ENCODE data around the gene WNT9B.

WNT9B gene

DNA sequence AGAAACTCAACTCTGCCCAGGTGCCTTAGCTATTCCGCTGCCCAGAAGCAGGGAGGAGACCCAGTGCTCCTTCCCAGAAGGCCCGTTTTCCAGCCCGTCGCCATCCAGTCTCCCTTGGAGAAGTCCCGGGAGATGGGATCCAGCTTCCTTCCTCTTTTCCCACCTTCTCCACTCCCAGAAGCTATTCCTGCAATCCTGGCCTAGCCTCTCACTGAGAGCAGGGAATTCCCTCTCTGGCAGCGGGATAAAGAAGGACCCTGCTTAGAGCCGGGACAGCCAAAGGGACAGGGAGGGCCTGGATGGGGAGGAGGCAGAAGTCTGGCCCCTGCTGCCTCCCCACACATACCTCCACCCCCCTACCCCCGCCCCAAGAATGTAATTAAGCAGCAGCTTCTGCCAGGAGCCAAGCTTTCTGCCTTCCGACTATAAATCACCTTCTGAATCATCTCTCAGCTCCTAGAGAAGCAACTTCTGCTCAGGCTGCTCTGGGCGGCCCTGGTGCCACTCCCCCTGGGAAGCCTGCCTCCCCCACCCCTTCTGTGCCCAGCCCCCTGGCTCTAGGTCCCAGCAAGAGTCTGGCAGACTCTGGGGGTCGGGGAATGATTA, 39.3 kb upstream of the WNT9B start:
- no peak for TF ChIP-seq CTCF (IDR thresholded peaks at IDR 0.05; ENCODE audit: insufficient read depth, missing control alignments)
- no peak for FAIRE-seq
- no peak for DNase-seq (ENCODE audit: insufficient read length, low spot score)

DNA sequence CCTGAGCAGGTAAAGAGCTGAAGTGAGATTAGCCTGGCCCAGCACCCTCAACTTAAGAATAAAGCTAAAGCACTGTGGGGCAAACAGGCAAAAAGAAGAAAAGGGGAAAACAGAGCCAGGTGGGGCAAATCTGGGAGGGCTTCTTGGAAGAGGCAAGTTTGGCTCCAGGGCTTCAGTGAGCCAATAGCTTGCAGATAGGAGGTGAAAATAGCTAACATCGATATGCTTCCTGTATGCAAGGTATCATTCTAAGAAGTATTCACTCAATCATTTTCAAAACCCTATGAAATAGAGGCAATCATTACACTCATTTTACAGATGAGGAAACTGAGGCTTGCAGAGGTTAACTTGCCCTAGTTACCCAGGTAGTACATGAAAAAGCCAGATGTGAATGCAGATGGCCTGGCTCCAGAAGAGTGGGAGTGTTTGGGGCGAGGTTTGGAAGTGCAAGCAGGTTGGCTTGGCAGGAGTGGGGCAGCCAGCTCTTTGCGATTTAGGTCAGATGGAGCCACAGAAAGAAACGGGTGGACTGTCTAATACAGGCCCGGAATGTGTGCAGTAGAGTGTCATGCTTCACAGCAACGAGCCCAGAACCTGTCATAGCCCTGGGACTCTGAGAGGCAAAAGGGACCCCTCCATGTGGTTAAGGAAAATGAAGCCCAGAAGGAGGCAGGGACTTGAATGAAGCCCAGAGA, 38.6 kb upstream of the WNT9B start:
- FAIRE-seq (no peak), DNase-seq (ENCODE audit: insufficient read length, low spot score) (no peak)
- TF ChIP-seq CTCF (IDR thresholded peaks at IDR 0.05; ENCODE audit: insufficient read depth, missing control alignments): no peak

GRCh38 chr17:46813920-46814319, 37.5 kb upstream of the WNT9B start:
- FAIRE-seq (no peak), DNase-seq (ENCODE audit: insufficient read length, low spot score) (no peak)
- TF ChIP-seq CTCF (IDR thresholded peaks at IDR 0.05; ENCODE audit: insufficient read depth, missing control alignments): no peak

DNA sequence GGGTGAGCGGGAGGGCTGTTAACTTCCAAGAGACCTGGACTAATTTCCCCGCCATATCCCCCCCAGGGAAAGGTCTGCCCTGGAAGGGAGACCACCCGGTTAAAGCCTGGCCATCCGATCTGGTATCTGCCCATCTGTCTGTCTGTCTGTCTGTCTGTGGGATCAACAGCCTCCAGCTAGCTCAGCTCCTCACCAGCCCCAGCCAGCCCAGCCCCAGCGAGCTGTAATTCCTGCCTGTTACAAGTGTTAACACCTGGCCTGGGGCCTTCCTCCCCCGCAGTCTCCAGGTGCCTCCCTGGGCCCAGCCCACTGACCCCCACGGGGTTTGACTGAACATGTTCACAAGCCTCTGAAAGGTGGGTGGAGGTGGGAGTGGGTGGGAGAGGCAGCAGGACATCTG, 36.9 kb upstream of the WNT9B start:
- FAIRE-seq: no peak
- TF ChIP-seq CTCF (IDR thresholded peaks at IDR 0.05; ENCODE audit: insufficient read depth, missing control alignments): no peak
- DNase-seq (ENCODE audit: insufficient read length, low spot score): no peak

DNA sequence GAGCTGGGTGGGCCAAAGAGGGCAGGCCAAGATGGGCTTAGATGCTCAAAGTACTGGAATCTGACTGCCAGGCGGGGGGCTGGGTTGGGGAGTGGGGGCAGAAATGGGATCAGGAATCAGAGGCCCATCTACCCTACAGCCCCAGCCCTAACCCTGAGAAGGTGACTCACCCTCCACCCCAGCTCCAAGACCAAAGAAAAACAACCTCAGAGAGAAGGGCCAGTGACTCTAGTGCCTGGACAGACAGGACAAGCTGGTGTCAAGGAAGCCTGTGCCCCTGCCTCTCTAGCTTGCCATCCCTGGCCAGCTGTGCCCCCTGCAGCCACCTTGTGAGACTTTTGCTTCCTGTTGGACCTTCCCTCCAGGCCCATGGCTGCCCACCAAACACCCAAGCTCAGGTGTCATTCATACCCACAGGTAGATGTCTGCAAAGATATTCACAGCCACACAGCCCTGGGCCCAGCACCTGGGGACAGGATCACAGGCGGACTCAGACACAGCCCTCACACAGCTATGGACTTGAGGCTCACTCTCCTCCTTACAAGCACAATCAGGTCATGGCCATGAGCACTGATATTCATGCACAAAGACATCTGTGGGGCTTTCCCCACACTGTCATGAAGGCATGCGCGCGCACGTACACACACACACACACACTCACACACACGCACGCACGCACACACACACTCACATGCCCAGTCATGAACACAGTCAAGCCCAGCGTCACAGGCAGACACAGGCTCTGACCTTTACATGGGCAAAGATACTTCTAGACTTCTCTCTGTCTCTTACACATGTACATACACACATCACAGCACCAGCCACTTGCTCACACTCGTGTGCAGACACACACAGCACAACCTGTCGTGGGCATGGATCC, 35.7 kb upstream of the WNT9B start:
- FAIRE-seq (no peak), DNase-seq (ENCODE audit: insufficient read length, low spot score) (no peak)
- TF ChIP-seq CTCF (IDR thresholded peaks at IDR 0.05; ENCODE audit: insufficient read depth, missing control alignments): no peak

DNA sequence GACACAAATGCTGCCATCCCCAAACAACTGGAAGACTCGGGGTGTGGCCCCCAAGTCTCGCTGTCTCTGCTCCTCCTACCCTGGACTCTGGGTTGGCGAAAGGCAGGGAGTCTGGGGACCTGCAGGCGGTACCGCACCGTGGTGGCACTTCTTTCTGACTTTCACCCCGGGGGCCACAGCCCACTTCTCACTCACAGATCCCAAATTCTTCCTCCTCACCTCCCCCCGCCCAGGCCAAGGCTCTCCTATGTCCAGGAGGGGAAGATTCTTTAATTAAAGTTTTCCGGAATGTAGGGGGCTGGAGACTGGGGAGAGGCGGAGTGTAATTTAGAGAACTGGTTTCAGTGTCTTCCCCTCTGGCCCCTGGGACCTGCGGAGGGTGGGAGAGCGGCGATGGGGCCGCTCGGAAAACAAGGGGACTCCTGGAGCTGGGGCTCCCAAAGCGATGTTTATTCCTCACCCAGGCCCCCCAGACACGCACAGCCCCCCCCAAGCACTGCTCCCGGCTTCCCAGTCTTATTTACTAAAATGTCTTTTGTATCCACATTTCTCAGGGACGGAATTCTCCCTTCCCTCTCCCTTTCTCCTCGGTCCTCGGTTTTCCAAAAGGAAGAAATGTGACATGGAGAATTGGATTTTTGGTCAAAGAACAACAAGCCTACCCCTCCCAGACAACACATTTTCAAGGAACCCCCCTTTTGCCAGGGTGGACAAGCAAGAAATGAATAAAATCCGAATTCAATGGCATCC, 34.1 kb upstream of the WNT9B start:
- FAIRE-seq (no peak), DNase-seq (ENCODE audit: insufficient read length, low spot score) (no peak)
- TF ChIP-seq CTCF (IDR thresholded peaks at IDR 0.05; ENCODE audit: insufficient read depth, missing control alignments): no peak
